Effector CD8-positive, alpha-beta T cell (primary cell): ENCODE results near the gene CYP2W1.

Experiments used
- DNase-seq: peaks from one replicate; lab custom pipeline; 2025; lab: John Stamatoyannopoulos, UW

CYP2W1 gene

GRCh38 chr7:966291-967069, 16.5 kb upstream of the CYP2W1 start:
- DNase-seq: no peak

- no peak for DNase-seq
Observed at GRCh38 chr7:967361-968082, 15.5 kb upstream of the CYP2W1 start.

GRCh38 chr7:968205-969105, 14.5 kb upstream of the CYP2W1 start:
- DNase-seq: no peak

- DNase-seq: no peak
Observed at GRCh38 chr7:969403-969802, 13.6 kb upstream of the CYP2W1 start.

GRCh38 chr7:970744-971143, 12.2 kb upstream of the CYP2W1 start:
- no peak for DNase-seq

GRCh38 chr7:972110-972509, 10.9 kb upstream of the CYP2W1 start:
- no peak for DNase-seq

- DNase-seq: no peak
Observed at GRCh38 chr7:972676-973309, 10.2 kb upstream of the CYP2W1 start.

- no peak for DNase-seq
Observed at GRCh38 chr7:973312-973711, 9.7 kb upstream of the CYP2W1 start.

GRCh38 chr7:974172-974571, 8.8 kb upstream of the CYP2W1 start:
- no peak for DNase-seq

- peak; percentile 79 for DNase-seq
Observed at GRCh38 chr7:974820-975681, 7.9 kb upstream of the CYP2W1 start, which contains the start of gene COX19. COX19 (minus strand) TSS chr7:975549; CDS start chr7:975509, 40 bp downstream.

GRCh38 chr7:975702-976473, 7.1 kb upstream of the CYP2W1 start:
- no peak for DNase-seq

- no peak for DNase-seq
Observed at GRCh38 chr7:976901-977325, 6.1 kb upstream of the CYP2W1 start.

GRCh38 chr7:977326-978048, 5.5 kb upstream of the CYP2W1 start:
- DNase-seq: no peak

GRCh38 chr7:978049-978346, 5.0 kb upstream of the CYP2W1 start:
- no peak for DNase-seq

GRCh38 chr7:978416-979091, 4.4 kb upstream of the CYP2W1 start:
- no peak for DNase-seq

GRCh38 chr7:979151-979550, 3.8 kb upstream of the CYP2W1 start:
- DNase-seq: no peak

GRCh38 chr7:979886-980571, 3.0 kb upstream of the CYP2W1 start:
- DNase-seq: no peak

GRCh38 chr7:981793-982510, 1.0 kb upstream of the CYP2W1 start:
- DNase-seq: no peak
